SK-N-SH (cell line): ENCODE results near the gene COL8A2. TPM values are rescaled to one million over a fixed set of nuclear protein-coding genes. Genes with fewer than 3 reads are reported as not detected.

ENCODE experiments used
- CTCF ChIA-PET: fragments of 300-600, 350-600 bp; formaldehyde crosslinking; extraction: SDS; loops from one replicate; lab custom pipeline; 2021; lab: Yijun Ruan, JAX
- POLR2A ChIA-PET: fragments of 350-600 bp; sonication (Branson Sonifier 250); formaldehyde crosslinking; extraction: SDS; loops from one replicate; lab custom pipeline; 2020; ENCODE audit warnings: antibody characterized with exemption, inconsistent platforms; lab: Yijun Ruan, JAX
- DNase-seq: peaks from one replicate; pipeline ENCODE4 v3.0.0; 2012
- H2AFZ ChIP-seq: fragments of 200-600 bp; sonication (generic); 2 replicates; pipeline ENCODE4 v1.8.1; 2016; ENCODE audit warnings: antibody characterized with exemption, mild to moderate bottlenecking, low read depth
- H3F3A ChIP-seq: fragments of 200-600 bp; sonication (generic); replicated peaks from 2 replicates; pipeline ENCODE3; 2016; ENCODE audit warnings: antibody characterized with exemption, mild to moderate bottlenecking; ENCODE audit not compliant: insufficient read depth
- H3K27ac ChIP-seq, 2 experiments: fragments of 200-500 bp in 1 of 2; fragments of 200-600 bp in 1 of 2; sonication (Bioruptor generic) in 1 of 2; sonication (generic), shearing (Covaris generic) in 1 of 2; 2 replicates each; pipeline versions ENCODE4 v1.5.1 to v1.6.1; 2014 to 2016; ENCODE audit warnings: low read depth in 2 of 2, inconsistent platforms in 1 of 2, low read length in 1 of 2, mild to moderate bottlenecking in 1 of 2, mixed read lengths in 1 of 2
- H3K27me3 ChIP-seq: fragments of 200-600 bp; sonication (generic), shearing (Covaris generic); 2 replicates; pipeline ENCODE4 v1.6.1; 2016; ENCODE audit warnings: mixed run types; ENCODE audit not compliant: insufficient read depth
- H3K36me3 ChIP-seq, 2 experiments: fragments of 200-500 bp in 1 of 2; fragments of 200-600 bp in 1 of 2; sonication (Bioruptor generic) in 1 of 2; sonication (generic) in 1 of 2; replicated peaks in 1 of 2; 2 replicates each; pipeline versions ENCODE3 to v1.5.1; 2014 to 2016; ENCODE audit warnings: low read length in 1 of 2, mild to moderate bottlenecking in 1 of 2; ENCODE audit not compliant: insufficient read depth in 2 of 2, control insufficient read depth in 1 of 2
- H3K4me1 ChIP-seq, 2 experiments: fragments of 200-500 bp in 1 of 2; fragments of 200-600 bp in 1 of 2; sonication (Bioruptor generic) in 1 of 2; sonication (generic), shearing (Covaris generic) in 1 of 2; 2 replicates each; pipeline versions ENCODE4 v1.5.1 to v1.6.1; 2014 to 2016; ENCODE audit warnings: low read depth in 1 of 2, low read length in 1 of 2, mixed run types in 1 of 2; ENCODE audit not compliant: insufficient read depth in 2 of 2, control insufficient read depth in 1 of 2
- H3K4me2 ChIP-seq: fragments of 200-600 bp; sonication (generic), shearing (Covaris generic); 2 replicates; pipeline ENCODE4 v1.6.1; 2017; ENCODE audit warnings: mixed run types
- H3K4me3 ChIP-seq, 2 experiments: fragments of 200-500 bp in 1 of 2; fragments of 200-600 bp in 1 of 2; sonication (Bioruptor generic) in 1 of 2; sonication (generic), shearing (Covaris generic) in 1 of 2; 2 replicates each; pipeline versions ENCODE4 v1.5.1 to v1.8.1; 2014 to 2016; ENCODE audit warnings: low read depth in 2 of 2, inconsistent platforms in 1 of 2, low read length in 1 of 2, mild to moderate bottlenecking in 1 of 2, mixed read lengths in 1 of 2, moderate library complexity in 1 of 2
- H3K79me2 ChIP-seq: fragments of 200-600 bp; sonication (generic); 2 replicates; pipeline ENCODE4 v1.8.1; 2017; ENCODE audit warnings: mild to moderate bottlenecking; ENCODE audit not compliant: insufficient read depth
- H3K9ac ChIP-seq: fragments of 200-600 bp; sonication (generic); 2 replicates; pipeline ENCODE4 v1.6.1; 2017; ENCODE audit warnings: mixed run types
- H3K9me2 ChIP-seq: fragments of 200-600 bp; sonication (generic); 2 replicates; pipeline ENCODE4 v1.6.1; 2017; ENCODE audit warnings: mixed run types
- H3K9me3 ChIP-seq: fragments of 200-600 bp; sonication (generic); 2 replicates; pipeline ENCODE4 v1.6.1; 2017; ENCODE audit warnings: mixed run types, mild to moderate bottlenecking, moderate library complexity
- H4K20me1 ChIP-seq: fragments of 200-600 bp; sonication (generic); 2 replicates; pipeline ENCODE4 v1.6.1; 2017; ENCODE audit warnings: mild to moderate bottlenecking, mixed run types; ENCODE audit not compliant: insufficient read depth
- EZH2phosphoT487 ChIP-seq: fragments of 200-600 bp; sonication (generic); IDR thresholded peaks from 2 replicates; pipeline ENCODE4 v1.6.1; 2017; ENCODE audit warnings: low read depth, mixed run types, mild to moderate bottlenecking, antibody characterized with exemption, moderate library complexity, borderline replicate concordance
- FOSL2 ChIP-seq: IDR thresholded peaks from 2 replicates; pipeline ENCODE4 v1.4.0; 2012; ENCODE audit warnings: low read depth, mild to moderate bottlenecking, moderate library complexity, borderline replicate concordance
- GATA2 ChIP-seq: sonication (generic); formaldehyde crosslinking; IDR thresholded peaks from 2 replicates; pipeline ENCODE4 v1.5.0; 2020; ENCODE audit warnings: mild to moderate bottlenecking, missing genetic modification reagents
- MXI1 ChIP-seq: IDR thresholded peaks from 2 replicates; pipeline ENCODE4 v1.6.1; 2012; ENCODE audit warnings: mild to moderate bottlenecking, low read depth, low read length, improper control_type of control experiment
- NRF1 ChIP-seq: IDR thresholded peaks from 2 replicates; pipeline ENCODE4 v1.6.1; 2012; ENCODE audit warnings: low read depth, mild to moderate bottlenecking, low read length
- REST ChIP-seq: IDR thresholded peaks from 2 replicates; pipeline ENCODE4 v1.6.1; 2012; ENCODE audit warnings: mild to moderate bottlenecking, low read depth, low read length, moderate library complexity
- RXRA ChIP-seq: IDR thresholded peaks from 2 replicates; pipeline ENCODE4 v1.4.0; 2012; ENCODE audit warnings: low read depth, mild to moderate bottlenecking, borderline replicate concordance
- TAF1 ChIP-seq: IDR thresholded peaks from 2 replicates; pipeline ENCODE4 v1.6.1; 2012; ENCODE audit warnings: low read depth, mild to moderate bottlenecking, low read length, moderate library complexity, borderline replicate concordance
- TCF12 ChIP-seq: IDR thresholded peaks from 2 replicates; pipeline ENCODE4 v1.4.0; 2012
- USF1 ChIP-seq: IDR thresholded peaks from 2 replicates; pipeline ENCODE4 v1.4.0; 2012; ENCODE audit warnings: low read depth, borderline replicate concordance
- USF2 ChIP-seq: fragments of 150-350 bp; IDR thresholded peaks from 2 replicates; pipeline ENCODE4 v1.6.1; 2017; ENCODE audit warnings: antibody characterized with exemption, low read length, low read depth, borderline replicate concordance
- YY1 ChIP-seq: IDR thresholded peaks from 2 replicates; pipeline ENCODE4 v1.4.0; 2012; ENCODE audit warnings: low read depth, mild to moderate bottlenecking
- WGBS: methylation state at CpG from one replicate; pipeline ENCODE4 v1.1.6; 2017; ENCODE audit warnings: low lambda C conversion rate; 5-methylcytosine and 5-hydroxymethylcytosine counted together
- polyA plus RNA-seq, 3 experiments: library from polyadenylated mRNA; depleted of rRNA; stranded (reverse); fragments of >200 nt; gene quantifications; 2 replicates each; pipeline ENCODE4 v1.2.3, GENCODE V29; 2012
- TF ChIP-seq, protein P1 (sequence below): IDR thresholded peaks from 2 replicates; pipeline ENCODE4 v1.4.0; 2012; ENCODE audit warnings: low read depth, borderline replicate concordance

The COL8A2 gene
- polyA plus RNA-seq, 1 of the 3 experiments (the other 2 are of a cell fraction) = 3.1 TPM

DNA sequence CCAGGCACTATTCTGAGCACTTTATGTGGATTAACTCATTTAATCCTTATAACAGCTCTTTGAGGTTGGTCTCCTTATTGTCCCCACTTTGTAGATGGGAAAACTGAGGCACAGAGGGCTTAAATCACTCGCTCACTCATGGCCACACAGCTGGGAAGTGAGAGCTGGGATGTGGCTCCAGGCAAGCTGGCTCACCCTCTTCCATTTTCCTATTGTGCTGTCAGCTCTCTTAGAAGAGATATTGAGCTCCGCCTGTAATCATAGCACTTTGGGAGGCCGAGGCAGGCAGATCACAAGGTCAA lies 3.8 kb upstream of the COL8A2 start (continued):
- no peak for TF ChIP-seq MXI1
- no peak for TF ChIP-seq REST
- no peak for TF ChIP-seq EZH2phosphoT487
- TF ChIP-seq USF1 = no peak
- TF ChIP-seq RXRA = no peak
- no peak for TF ChIP-seq GATA2
- no peak for TF ChIP-seq TCF12
- TF ChIP-seq USF2 = no peak
- TF ChIP-seq, all 33 proteins: peak for 0

DNA sequence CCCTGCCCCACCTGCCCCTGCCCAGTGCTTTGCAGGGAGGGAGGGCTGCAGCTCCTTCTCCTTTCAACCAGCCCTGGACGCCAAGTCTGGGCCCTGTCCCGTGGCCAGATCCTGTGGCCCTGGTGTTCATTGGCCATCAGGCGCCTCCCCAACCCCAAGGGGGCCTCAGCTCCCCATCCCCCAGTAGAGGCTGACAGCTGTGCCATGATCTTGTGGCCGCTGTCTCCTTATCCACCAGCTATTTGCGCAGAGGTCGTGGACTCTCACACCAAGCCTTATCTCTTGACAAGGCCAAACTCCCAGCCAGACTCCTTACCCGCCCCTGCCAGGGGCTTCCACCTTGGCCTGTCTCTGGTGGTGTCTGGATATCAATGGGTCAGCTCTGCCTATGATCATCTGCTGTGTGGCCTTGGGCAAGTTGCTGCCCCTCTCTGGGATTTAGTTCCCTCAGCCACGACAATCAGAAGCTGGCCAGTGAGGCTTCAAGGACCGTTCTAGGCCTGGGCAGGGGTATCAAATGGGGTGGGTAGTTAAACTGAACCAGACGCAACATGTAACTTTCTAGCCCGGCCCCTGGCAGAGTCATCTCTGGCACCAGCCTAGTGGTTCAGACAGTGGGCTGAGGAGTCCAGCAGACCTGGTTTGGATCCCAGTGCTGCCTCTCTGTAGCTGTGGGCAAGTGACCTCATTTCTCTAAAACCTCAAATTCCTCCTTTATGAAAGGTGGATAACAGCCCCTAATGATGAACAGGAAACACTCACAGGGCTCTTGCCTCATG lies 3.3 kb upstream of the COL8A2 start:
- DNase-seq = peak; percentile 25
- Histone ChIP-seq H3K27me3 (no peaks in the 10 kb centered on the region), H3K4me1 (peaks cover 5% of the 10 kb centered on the region in 2 experiments; a peak in 3 of 4 replicates), H3F3A (peaks cover 6% of the 10 kb centered on the region), H3K36me3 (no peaks in the 10 kb centered on the region), H3K4me2 (no peak overlapping the region), H3K27ac (no peak overlapping the region), H3K9ac (no peak overlapping the region), H2AFZ (no peak overlapping the region), H3K9me2 (no peaks in the 10 kb centered on the region), H3K79me2 (no peaks in the 10 kb centered on the region), H3K9me3 (no peaks in the 10 kb centered on the region), H3K4me3 (no peak overlapping the region), H4K20me1 (no peaks in the 10 kb centered on the region)
- TF ChIP-seq, protein P1, sequence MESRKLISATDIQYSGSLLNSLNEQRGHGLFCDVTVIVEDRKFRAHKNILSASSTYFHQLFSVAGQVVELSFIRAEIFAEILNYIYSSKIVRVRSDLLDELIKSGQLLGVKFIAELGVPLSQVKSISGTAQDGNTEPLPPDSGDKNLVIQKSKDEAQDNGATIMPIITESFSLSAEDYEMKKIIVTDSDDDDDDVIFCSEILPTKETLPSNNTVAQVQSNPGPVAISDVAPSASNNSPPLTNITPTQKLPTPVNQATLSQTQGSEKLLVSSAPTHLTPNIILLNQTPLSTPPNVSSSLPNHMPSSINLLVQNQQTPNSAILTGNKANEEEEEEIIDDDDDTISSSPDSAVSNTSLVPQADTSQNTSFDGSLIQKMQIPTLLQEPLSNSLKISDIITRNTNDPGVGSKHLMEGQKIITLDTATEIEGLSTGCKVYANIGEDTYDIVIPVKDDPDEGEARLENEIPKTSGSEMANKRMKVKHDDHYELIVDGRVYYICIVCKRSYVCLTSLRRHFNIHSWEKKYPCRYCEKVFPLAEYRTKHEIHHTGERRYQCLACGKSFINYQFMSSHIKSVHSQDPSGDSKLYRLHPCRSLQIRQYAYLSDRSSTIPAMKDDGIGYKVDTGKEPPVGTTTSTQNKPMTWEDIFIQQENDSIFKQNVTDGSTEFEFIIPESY = no peak
- TF ChIP-seq TAF1 (no peak), USF2 (no peak), FOSL2 (no peak), REST (no peak), YY1 (no peak), NRF1 (no peak)
- 99% methylated on average over 8 of the region's 11 CpGs for WGBS
- ChIA-PET CTCF (interaction anchor here (0.9 to 17.9 kb wide), 4 partner anchors 9 to 23 kb away, joined by 3 to 700 read pairs (median 4); partner anchors contain the start of genes ADPRS and TRAPPC3), POLR2A (no interaction called here)
